SJCRH30 (cell line): Measurements from ENCODE around the gene ACTN1. TPM values are rescaled to one million over a fixed set of nuclear protein-coding genes. Genes with fewer than 3 reads are reported as not detected.

ENCODE experiments used
- DNase-seq, 2 experiments: peaks; one replicate each; pipeline ENCODE4 v3.0.0-alpha.2; 2015 to 2020
- H3K27ac ChIP-seq: fragments of 250-450 bp; sonication (Bioruptor Pico); 2 replicates; pipeline ENCODE4 v1.5.1; 2020; ENCODE audit warnings: mild to moderate bottlenecking, moderate library complexity
- H3K27me3 ChIP-seq: fragments of 250-450 bp; sonication (Bioruptor Pico); 2 replicates; pipeline ENCODE4 v1.5.1; 2020; ENCODE audit warnings: mild to moderate bottlenecking, moderate library complexity
- H3K36me3 ChIP-seq: fragments of 250-450 bp; sonication (Bioruptor Pico); 2 replicates; pipeline ENCODE4 v1.5.1; 2020; ENCODE audit warnings: mild to moderate bottlenecking, moderate library complexity
- H3K4me1 ChIP-seq: fragments of 250-450 bp; sonication (Bioruptor Pico); 2 replicates; pipeline ENCODE4 v1.5.1; 2020; ENCODE audit warnings: mild to moderate bottlenecking, moderate library complexity
- H3K4me3 ChIP-seq: fragments of 250-450 bp; sonication (Bioruptor Pico); 2 replicates; pipeline ENCODE4 v1.5.1; 2020; ENCODE audit warnings: mild to moderate bottlenecking, moderate library complexity
- H3K9me3 ChIP-seq: fragments of 250-450 bp; sonication (Bioruptor Pico); replicated peaks from 2 replicates; pipeline ENCODE4 v1.5.1; 2020; ENCODE audit warnings: mild to moderate bottlenecking, moderate library complexity
- total RNA-seq: library from RNA; depleted of rRNA; stranded (reverse); fragments of >200 nt; shearing (Covaris generic); gene quantifications from 2 replicates; pipeline ENCODE4 v1.2.3, GENCODE V29; 2014

The ACTN1 gene
- total RNA-seq, 1 experiment from 2014 or later: 101 TPM

GRCh38 chr14:68955164-68955850, 23.8 kb downstream of the ACTN1 start:
- Histone ChIP-seq H3K27me3 (no peaks in the 10 kb centered on the region), H3K4me1 (peaks cover 51% of the 10 kb centered on the region), H3K27ac (no peak overlapping the region), H3K36me3 (peaks cover 11% of the 10 kb centered on the region), H3K4me3 (no peak overlapping the region), H3K9me3 (no peaks in the 10 kb centered on the region)
- no peak for DNase-seq

- H3K4me3 ChIP-seq: no peak overlapping the region
- DNase-seq: no peak
Observed at GRCh38 chr14:68953196-68953555, 25.9 kb downstream of the ACTN1 start.

GRCh38 chr14:68952531-68953195, 26.4 kb downstream of the ACTN1 start:
- H3K36me3 ChIP-seq: peaks cover 11% of the 10 kb centered on the region
- no peaks in the 10 kb centered on the region for H3K27me3 ChIP-seq
- no peaks in the 10 kb centered on the region for H3K9me3 ChIP-seq
- H3K4me3 ChIP-seq: no peak overlapping the region
- peak; percentile 76 to 78 for DNase-seq
- peak overlapping the region; percentile 22; the same call in 1 of the 2 replicates for H3K27ac ChIP-seq
- H3K4me1 ChIP-seq: peaks cover 43% of the 10 kb centered on the region

More at GRCh38 chr14:68953196-68953555, 25.9 kb downstream of the ACTN1 start:
- peak overlapping the region; percentile 22; the same call in 1 of the 2 replicates for H3K27ac ChIP-seq
- no peaks in the 10 kb centered on the region for H3K9me3 ChIP-seq
- H3K36me3 ChIP-seq: peaks cover 11% of the 10 kb centered on the region
- H3K27me3 ChIP-seq: no peaks in the 10 kb centered on the region
- peaks cover 43% of the 10 kb centered on the region for H3K4me1 ChIP-seq

GRCh38 chr14:68951800-68952530, 27.1 kb downstream of the ACTN1 start:
- no peak overlapping the region for H3K27ac ChIP-seq
- H3K4me1 ChIP-seq: peaks cover 44% of the 10 kb centered on the region
- peaks cover 4% of the 10 kb centered on the region for H3K36me3 ChIP-seq
- no peak overlapping the region for H3K4me3 ChIP-seq
- no peak for DNase-seq
- H3K27me3 ChIP-seq: no peaks in the 10 kb centered on the region
- no peaks in the 10 kb centered on the region for H3K9me3 ChIP-seq

- no peak overlapping the region for H3K4me3 ChIP-seq
- no peaks in the 10 kb centered on the region for H3K9me3 ChIP-seq
- H3K4me1 ChIP-seq: peaks cover 49% of the 10 kb centered on the region
- H3K36me3 ChIP-seq: no peaks in the 10 kb centered on the region; the same call in 1 of the 2 replicates
- H3K27me3 ChIP-seq: no peaks in the 10 kb centered on the region
- DNase-seq: peak; percentile 66 to 69
- peak overlapping the region; percentile 27 for H3K27ac ChIP-seq
Observed at GRCh38 chr14:68951035-68951797, 27.9 kb downstream of the ACTN1 start.

GRCh38 chr14:68950111-68950510, 29.0 kb downstream of the ACTN1 start:
- DNase-seq: no peak
- no peaks in the 10 kb centered on the region for H3K27me3 ChIP-seq
- H3K36me3 ChIP-seq: no peaks in the 10 kb centered on the region
- no peak overlapping the region for H3K4me3 ChIP-seq
- H3K4me1 ChIP-seq: peaks cover 58% of the 10 kb centered on the region
- H3K9me3 ChIP-seq: no peaks in the 10 kb centered on the region
- H3K27ac ChIP-seq: no peak overlapping the region

- H3K4me1 ChIP-seq: peaks cover 64% of the 10 kb centered on the region
- H3K27me3 ChIP-seq: no peaks in the 10 kb centered on the region
- no peak overlapping the region for H3K27ac ChIP-seq
- no peaks in the 10 kb centered on the region for H3K9me3 ChIP-seq
- no peaks in the 10 kb centered on the region for H3K36me3 ChIP-seq
- no peak for DNase-seq
- no peak overlapping the region for H3K4me3 ChIP-seq
Observed at GRCh38 chr14:68949601-68949965, 29.5 kb downstream of the ACTN1 start.

- peaks cover 70% of the 10 kb centered on the region for H3K4me1 ChIP-seq
- no peaks in the 10 kb centered on the region for H3K9me3 ChIP-seq
- H3K36me3 ChIP-seq: no peaks in the 10 kb centered on the region
- no peak for DNase-seq
- no peak overlapping the region for H3K4me3 ChIP-seq
- H3K27me3 ChIP-seq: no peaks in the 10 kb centered on the region
- H3K27ac ChIP-seq: no peak overlapping the region
Observed at GRCh38 chr14:68948686-68949600, 30.2 kb downstream of the ACTN1 start.

- Histone ChIP-seq H3K4me1 (peaks cover 74% of the 10 kb centered on the region), H3K9me3 (no peaks in the 10 kb centered on the region), H3K27me3 (no peaks in the 10 kb centered on the region), H3K27ac (no peak overlapping the region), H3K4me3 (no peak overlapping the region), H3K36me3 (no peaks in the 10 kb centered on the region)
- DNase-seq: peak; percentile 68 to 73
Observed at GRCh38 chr14:68947802-68948201, 31.3 kb downstream of the ACTN1 start.

GRCh38 chr14:68946489-68946822, 32.6 kb downstream of the ACTN1 start:
- no peaks in the 10 kb centered on the region for H3K36me3 ChIP-seq
- no peak overlapping the region for H3K27ac ChIP-seq
- no peaks in the 10 kb centered on the region for H3K9me3 ChIP-seq
- no peaks in the 10 kb centered on the region for H3K27me3 ChIP-seq
- no peak for DNase-seq
- no peak overlapping the region for H3K4me3 ChIP-seq
- peaks cover 72% of the 10 kb centered on the region for H3K4me1 ChIP-seq

- DNase-seq: no peak
- H3K4me3 ChIP-seq: no peak overlapping the region
- no peaks in the 10 kb centered on the region for H3K36me3 ChIP-seq
- peak overlapping the region; percentile 69 for H3K27ac ChIP-seq
- H3K9me3 ChIP-seq: no peaks in the 10 kb centered on the region
- H3K4me1 ChIP-seq: peaks cover 72% of the 10 kb centered on the region
- H3K27me3 ChIP-seq: no peaks in the 10 kb centered on the region
Observed at GRCh38 chr14:68945585-68946488, 33.3 kb downstream of the ACTN1 start.

- Histone ChIP-seq H3K36me3 (no peaks in the 10 kb centered on the region), H3K9me3 (no peaks in the 10 kb centered on the region), H3K27ac (peak overlapping the region; percentile 69), H3K4me1 (peaks cover 73% of the 10 kb centered on the region), H3K4me3 (no peak overlapping the region), H3K27me3 (no peaks in the 10 kb centered on the region)
- DNase-seq: peak; percentile 53 to 70
Observed at GRCh38 chr14:68945190-68945584, 33.9 kb downstream of the ACTN1 start.

GRCh38 chr14:68944162-68944561, 34.9 kb downstream of the ACTN1 start:
- H3K27ac ChIP-seq: peak overlapping the region; percentile 69
- peaks cover 81% of the 10 kb centered on the region for H3K4me1 ChIP-seq
- no peaks in the 10 kb centered on the region for H3K36me3 ChIP-seq

More at GRCh38 chr14:68944162-68944561, 34.9 kb downstream of the ACTN1 start:
- Histone ChIP-seq H3K4me3 (no peak overlapping the region), H3K9me3 (no peaks in the 10 kb centered on the region), H3K27me3 (no peaks in the 10 kb centered on the region)
- DNase-seq: no peak
